ENCODE data around the gene DARS1. TPM values are rescaled to one million over a fixed set of nuclear protein-coding genes. Genes with fewer than 3 reads are reported as not detected.

Gene DARS1
- total RNA-seq: 75.3 and 77.6 TPM in 2 replicates

GRCh38 chr2:135985018-135985825 is at the start of gene DARS1:
Gene DARS1 (minus strand): TSS chr2:135985626. CDS start chr2:135985468, 158 bp downstream.

GRCh38 chr2:135876066-135876711 is 109.2 kb downstream of the DARS1 start, which contains the start of gene MCM6:
Gene MCM6 (minus strand): TSS chr2:135876443. CDS start chr2:135876365, 78 bp downstream.

Other genes starting within 250 kb of the DARS1 start
- gene UBXN4, start 243.8 kb downstream of the DARS1 start, total RNA-seq: 50.5 and 50.7 TPM in 2 replicates
- not detected in 2 replicates for gene LCT, start 148.4 kb downstream of the DARS1 start, total RNA-seq
- 9.8 and 10.0 TPM in 2 replicates for gene MCM6, start 109.2 kb downstream of the DARS1 start, total RNA-seq
- gene CXCR4, start 132.5 kb upstream of the DARS1 start, total RNA-seq: 3.2 and 5.7 TPM in 2 replicates

Measured in cardiac ventricle fibroblast (primary cell).